Measurements from ENCODE around the gene LHPP.

The LHPP gene

DNA sequence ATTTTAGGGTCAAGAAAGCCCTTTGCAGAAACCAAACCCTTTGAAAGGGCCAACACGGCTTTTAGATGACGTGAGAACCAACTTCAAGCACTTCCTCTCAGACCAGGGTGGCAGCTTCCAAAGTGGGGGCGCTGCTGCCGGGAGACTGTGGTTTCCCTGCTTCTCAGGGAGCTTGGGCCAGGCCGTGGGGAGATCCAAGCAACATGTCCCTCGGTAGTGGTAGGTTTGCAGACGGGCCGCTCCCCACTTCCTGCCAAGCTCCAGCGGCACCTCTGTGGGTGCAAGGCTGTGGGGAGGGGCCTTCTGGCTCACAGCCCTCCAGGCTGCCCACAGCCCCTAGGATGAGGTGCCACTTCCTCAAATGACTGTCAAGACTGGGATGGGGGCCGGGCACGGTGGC, 150.1 kb downstream of the LHPP start:
- no peak for DNase-seq

- DNase-seq, result peak in 1 of 2 donors; percentile 31
Observed at GRCh38 chr10:124612611-124613498, 151.2 kb downstream of the LHPP start.

GRCh38 chr10:124614003-124614659, 152.5 kb downstream of the LHPP start:
- no peak for DNase-seq

DNA sequence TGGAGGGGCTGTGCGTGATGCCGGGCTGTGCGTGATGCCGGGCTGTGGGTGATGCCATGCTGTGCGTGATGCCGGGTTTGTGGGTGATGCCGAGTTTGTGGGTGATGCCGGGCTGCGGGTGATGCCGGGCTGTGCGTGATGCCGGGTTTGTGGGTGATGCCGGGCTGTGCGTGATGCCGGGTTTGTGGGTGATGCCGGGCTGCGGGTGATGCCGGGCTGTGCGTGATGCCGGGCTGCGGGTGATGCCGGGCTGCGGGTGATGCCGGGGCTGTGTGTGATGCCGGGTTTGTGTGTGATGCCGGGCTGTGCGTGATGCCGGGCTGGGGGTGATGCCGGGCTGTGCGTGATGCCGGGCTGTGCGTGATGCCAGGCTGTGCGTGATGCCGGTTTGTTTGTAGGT, 153.6 kb downstream of the LHPP start:
- DNase-seq, result no peak

- no peak for DNase-seq
Observed at GRCh38 chr10:124616040-124616835, 154.6 kb downstream of the LHPP start.

GRCh38 chr10:124616836-124617130, 155.2 kb downstream of the LHPP start:
- no peak for DNase-seq

DNA sequence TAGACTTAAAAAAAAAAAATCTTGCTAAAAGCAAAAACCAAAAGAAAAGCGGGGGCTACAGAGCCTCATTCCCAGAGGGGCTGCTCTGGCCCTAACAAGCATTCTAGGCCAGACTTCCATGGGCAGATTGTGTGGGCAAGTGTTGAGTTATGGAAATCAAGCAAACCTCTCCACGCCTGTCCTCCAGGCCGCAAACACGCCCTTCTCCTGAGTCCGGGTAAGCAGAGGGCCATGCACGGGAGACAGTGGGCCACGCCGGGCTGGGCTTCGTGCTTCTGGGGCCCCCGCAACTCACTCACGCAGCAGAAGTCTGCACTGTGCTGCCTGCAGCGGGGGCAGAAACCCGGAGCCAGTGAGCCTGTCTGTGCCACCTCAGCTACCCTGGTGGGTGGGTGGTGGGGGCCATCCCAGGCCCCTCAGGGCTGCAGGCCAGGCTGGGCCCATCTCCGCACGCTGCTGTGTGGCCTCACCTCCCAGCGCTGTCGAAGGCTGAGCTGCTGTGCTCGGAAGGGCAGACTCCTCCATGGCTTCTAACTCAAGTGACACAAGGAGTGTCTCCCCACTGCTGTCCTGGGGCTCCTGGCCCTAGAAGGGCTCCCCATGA, 156.9 kb downstream of the LHPP start:
- no peak for DNase-seq

- DNase-seq, result no peak
Observed at GRCh38 chr10:124619195-124619594, 157.6 kb downstream of the LHPP start.

GRCh38 chr10:124619802-124620490, 158.3 kb downstream of the LHPP start:
- no peak for DNase-seq

- DNase-seq, result peak; percentile 60 to 72
Observed at GRCh38 chr10:124621637-124622036, 160.0 kb downstream of the LHPP start.

GRCh38 chr10:124622158-124622557, 160.5 kb downstream of the LHPP start:
- no peak for DNase-seq

GRCh38 chr10:124622866-124623536, 161.4 kb downstream of the LHPP start:
- DNase-seq, result no peak

GRCh38 chr10:124624006-124624405, 162.4 kb downstream of the LHPP start:
- no peak for DNase-seq

GRCh38 chr10:124624466-124624865, 162.8 kb downstream of the LHPP start:
- DNase-seq, result no peak

DNA sequence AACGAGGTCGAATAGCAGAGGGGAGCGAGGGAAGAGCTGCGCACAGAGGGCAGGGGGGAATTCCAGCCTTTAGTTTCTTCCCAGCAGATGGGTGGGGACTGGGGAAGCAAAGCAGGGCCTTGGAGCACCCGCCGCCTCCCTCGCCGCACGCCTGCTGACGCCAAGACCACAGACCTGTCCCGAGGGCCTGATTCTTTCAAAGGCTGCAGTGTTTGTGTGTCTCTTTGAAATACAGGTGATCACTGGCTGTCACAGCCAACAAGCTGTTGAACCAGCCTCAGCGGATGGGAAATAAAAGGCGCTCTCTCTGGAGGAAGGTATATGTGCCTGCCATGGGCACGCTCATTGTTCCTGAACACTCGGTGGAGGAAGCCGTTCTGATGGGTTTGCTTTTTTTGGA, 163.3 kb downstream of the LHPP start:
- no peak for DNase-seq

GRCh38 chr10:124625831-124626238, 164.2 kb downstream of the LHPP start:
- DNase-seq, result no peak

DNA sequence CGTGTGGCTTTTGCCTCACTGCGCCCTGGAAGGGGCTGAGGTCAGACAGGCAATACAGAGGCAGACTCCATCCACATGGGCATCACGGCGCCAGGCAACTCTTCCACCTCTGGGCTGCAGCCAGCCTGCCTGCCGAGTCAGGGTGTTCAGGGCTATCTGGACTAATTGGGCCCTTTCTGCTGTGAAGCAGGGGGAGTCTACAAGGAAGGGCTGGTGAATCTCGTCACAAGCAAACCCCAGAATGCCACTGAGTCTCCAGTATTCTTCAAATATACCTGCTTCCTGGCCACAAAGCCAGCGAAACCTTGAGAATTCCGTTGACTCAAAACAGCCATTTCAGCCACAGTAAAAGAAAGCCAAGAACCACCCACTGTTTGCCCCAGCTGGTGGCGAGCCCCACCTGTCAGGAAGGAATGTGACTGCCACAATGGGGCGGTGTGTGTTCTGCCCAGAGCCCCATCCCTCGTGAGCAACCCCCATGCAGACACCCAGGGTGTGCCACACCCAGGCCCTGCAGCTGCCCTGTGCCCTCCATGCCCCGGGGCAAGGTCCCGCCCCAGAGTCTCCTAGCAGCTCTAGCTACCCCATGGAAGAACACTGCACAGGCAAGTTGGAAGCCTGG, 165.2 kb downstream of the LHPP start:
- no peak for DNase-seq

- DNase-seq, result no peak
Observed at GRCh38 chr10:124627866-124628675, 166.4 kb downstream of the LHPP start.

GRCh38 chr10:124628676-124629021, 167.0 kb downstream of the LHPP start:
- DNase-seq, result no peak

GRCh38 chr10:124629415-124629814, 167.8 kb downstream of the LHPP start:
- peak; percentile 66 to 77 for DNase-seq

DNA sequence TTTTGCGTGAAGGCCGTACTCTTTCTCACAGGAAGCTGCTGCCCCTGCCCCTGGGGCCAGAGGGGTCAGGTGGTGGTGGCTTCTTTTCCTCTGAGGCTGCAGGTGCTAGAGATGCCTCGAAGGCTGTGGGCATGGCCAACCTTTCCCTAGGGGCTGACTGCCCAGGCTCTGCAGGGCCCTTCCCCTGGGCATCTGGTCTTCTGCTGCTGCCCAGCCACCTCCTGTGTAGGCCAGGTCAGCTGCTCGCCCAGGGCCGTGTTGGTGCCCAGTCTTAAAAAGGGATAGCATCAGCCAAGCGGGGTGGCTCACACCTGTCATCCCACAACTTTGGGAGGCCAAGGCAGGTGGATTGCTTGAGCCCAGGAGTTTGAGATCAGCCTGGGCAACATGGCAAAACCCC, 168.2 kb downstream of the LHPP start:
- no peak for DNase-seq

Measured in hippocampal formation (tissue), 2 donors.